HUES48 (cell line): Measurements from ENCODE around the gene IDH3G.

Experiments used
- H3K27ac ChIP-seq: one replicate; pipeline ENCODE4 v1.7.0; 2013; ENCODE audit warnings: low read depth, low read length, inconsistent platforms
- H3K27me3 ChIP-seq: 2 replicates; pipeline ENCODE4 v1.6.1; 2013; ENCODE audit warnings: mild to moderate bottlenecking, low read length; ENCODE audit not compliant: control insufficient read depth, insufficient read depth
- H3K36me3 ChIP-seq: 2 replicates; pipeline ENCODE4 v1.6.1; 2013; ENCODE audit warnings: low read length; ENCODE audit not compliant: control insufficient read depth, insufficient read depth
- H3K4me1 ChIP-seq: 2 replicates; pipeline ENCODE4 v1.6.1; 2013; ENCODE audit warnings: mild to moderate bottlenecking, low read length; ENCODE audit not compliant: control insufficient read depth, insufficient read depth
- H3K4me3 ChIP-seq: 2 replicates; pipeline ENCODE4 v1.5.1; 2013; ENCODE audit warnings: mild to moderate bottlenecking, low read depth, low read length
- H3K9ac ChIP-seq: 2 replicates; pipeline ENCODE4 v1.6.1; 2013; ENCODE audit warnings: mild to moderate bottlenecking, low read depth, low read length, moderate library complexity
- H3K9me3 ChIP-seq: 2 replicates; pipeline ENCODE4 v1.6.1; 2013; ENCODE audit warnings: low read length; ENCODE audit not compliant: control insufficient read depth, insufficient read depth

Gene IDH3G

GRCh38 chrX:153814591-153815315 is 20.6 kb upstream of the IDH3G start:
- no peak overlapping the region for H3K27ac ChIP-seq
- peaks cover 39% of the 10 kb centered on the region for H3K9me3 ChIP-seq
- no peak overlapping the region for H3K4me3 ChIP-seq
- H3K36me3 ChIP-seq, result no peaks in the 10 kb centered on the region
- no peaks in the 10 kb centered on the region; the same call in 1 of the 2 replicates for H3K4me1 ChIP-seq
- H3K27me3 ChIP-seq, result no peaks in the 10 kb centered on the region
- no peak overlapping the region for H3K9ac ChIP-seq

GRCh38 chrX:153813161-153813560 is 19.0 kb upstream of the IDH3G start:
- H3K4me3 ChIP-seq, result no peak overlapping the region
- H3K9ac ChIP-seq, result no peak overlapping the region
- no peaks in the 10 kb centered on the region for H3K27me3 ChIP-seq
- no peaks in the 10 kb centered on the region; the same call in 1 of the 2 replicates for H3K4me1 ChIP-seq
- H3K36me3 ChIP-seq, result no peaks in the 10 kb centered on the region
- no peak overlapping the region for H3K27ac ChIP-seq
- peaks cover 43% of the 10 kb centered on the region for H3K9me3 ChIP-seq

- Histone ChIP-seq H3K9ac (no peak overlapping the region), H3K27ac (no peak overlapping the region), H3K9me3 (peaks cover 41% of the 10 kb centered on the region), H3K4me1 (no peaks in the 10 kb centered on the region; the same call in 1 of the 2 replicates), H3K27me3 (no peaks in the 10 kb centered on the region), H3K4me3 (no peak overlapping the region), H3K36me3 (no peaks in the 10 kb centered on the region)
These were observed 18.0 kb upstream of the IDH3G start for GRCh38 chrX:153812220-153812619.

GRCh38 chrX:153807976-153808375 is 13.8 kb upstream of the IDH3G start:
- Histone ChIP-seq H3K27me3 (no peaks in the 10 kb centered on the region), H3K9ac (no peak overlapping the region), H3K9me3 (peaks cover 32% of the 10 kb centered on the region), H3K36me3 (peaks cover 10% of the 10 kb centered on the region), H3K4me1 (no peaks in the 10 kb centered on the region; the same call in 1 of the 2 replicates), H3K27ac (no peak overlapping the region), H3K4me3 (no peak overlapping the region)

GRCh38 chrX:153806999-153807575 is 12.9 kb upstream of the IDH3G start:
- H3K9me3 ChIP-seq, result peaks cover 31% of the 10 kb centered on the region
- no peak overlapping the region for H3K4me3 ChIP-seq
- H3K27ac ChIP-seq, result no peak overlapping the region
- no peak overlapping the region for H3K9ac ChIP-seq
- H3K27me3 ChIP-seq, result no peaks in the 10 kb centered on the region
- H3K4me1 ChIP-seq, result no peaks in the 10 kb centered on the region
- H3K36me3 ChIP-seq, result peaks cover 14% of the 10 kb centered on the region

- peaks cover 36% of the 10 kb centered on the region for H3K9me3 ChIP-seq
- no peak overlapping the region for H3K27ac ChIP-seq
- H3K27me3 ChIP-seq, result no peaks in the 10 kb centered on the region
- H3K4me3 ChIP-seq, result no peak overlapping the region
- no peaks in the 10 kb centered on the region for H3K4me1 ChIP-seq
- H3K36me3 ChIP-seq, result peaks cover 14% of the 10 kb centered on the region
- H3K9ac ChIP-seq, result no peak overlapping the region
These were observed 11.3 kb upstream of the IDH3G start for GRCh38 chrX:153805436-153805835.

GRCh38 chrX:153804621-153805020 is 10.4 kb upstream of the IDH3G start:
- Histone ChIP-seq H3K36me3 (peaks cover 14% of the 10 kb centered on the region), H3K27me3 (no peaks in the 10 kb centered on the region), H3K4me3 (no peak overlapping the region), H3K9me3 (peaks cover 31% of the 10 kb centered on the region), H3K9ac (no peak overlapping the region), H3K27ac (no peak overlapping the region), H3K4me1 (no peaks in the 10 kb centered on the region)

- H3K36me3 ChIP-seq, result peaks cover 17% of the 10 kb centered on the region
- no peak overlapping the region for H3K9ac ChIP-seq
These were observed 10.0 kb upstream of the IDH3G start for GRCh38 chrX:153804100-153804595.

GRCh38 chrX:153803211-153804099 is 9.3 kb upstream of the IDH3G start:
- no peaks in the 10 kb centered on the region for H3K27me3 ChIP-seq
- H3K9ac ChIP-seq, result no peak overlapping the region
- H3K36me3 ChIP-seq, result peaks cover 24% of the 10 kb centered on the region
- no peaks in the 10 kb centered on the region for H3K4me1 ChIP-seq
- H3K9me3 ChIP-seq, result peaks cover 31% of the 10 kb centered on the region
- no peak overlapping the region for H3K27ac ChIP-seq
- H3K4me3 ChIP-seq, result no peak overlapping the region

More at GRCh38 chrX:153804100-153804595, 10.0 kb upstream of the IDH3G start:
- no peak overlapping the region for H3K27ac ChIP-seq
- peaks cover 33% of the 10 kb centered on the region for H3K9me3 ChIP-seq
- no peaks in the 10 kb centered on the region for H3K27me3 ChIP-seq
- H3K4me3 ChIP-seq, result no peak overlapping the region
- no peaks in the 10 kb centered on the region for H3K4me1 ChIP-seq

- no peaks in the 10 kb centered on the region for H3K27me3 ChIP-seq
- peaks cover 31% of the 10 kb centered on the region for H3K36me3 ChIP-seq
- no peak overlapping the region for H3K27ac ChIP-seq
- no peaks in the 10 kb centered on the region for H3K4me1 ChIP-seq
- no peak overlapping the region for H3K9ac ChIP-seq
- no peak overlapping the region for H3K4me3 ChIP-seq
- peaks cover 29% of the 10 kb centered on the region; the same call in 1 of the 2 replicates for H3K9me3 ChIP-seq
These were observed 8.4 kb upstream of the IDH3G start for GRCh38 chrX:153802513-153803045.
